CD1c-positive myeloid dendritic cell (primary cell): ENCODE results near the gene GDF10.

Source experiments
- DNase-seq: peaks from one replicate; pipeline ENCODE4 v3.0.0-alpha.2; 2016; ENCODE audit errors: extremely low spot score

The GDF10 gene

GRCh38 chr10:47299611-47300428 is at the start of gene GDF10:
TSS of gene GDF10 (plus strand) at chr10:47300197. CDS start at chr10:47300652, 455 bp downstream.
- no peak for DNase-seq

GRCh38 chr10:47252093-47252780 is 47.8 kb upstream of the GDF10 start:
- no peak for DNase-seq

- DNase-seq, result no peak
Observed at GRCh38 chr10:47253030-47253637, 46.9 kb upstream of the GDF10 start.

GRCh38 chr10:47253651-47254375 is 46.2 kb upstream of the GDF10 start:
- DNase-seq, result no peak

GRCh38 chr10:47254611-47255010 is 45.4 kb upstream of the GDF10 start:
- no peak for DNase-seq

GRCh38 chr10:47255033-47255813 is 44.8 kb upstream of the GDF10 start:
- DNase-seq, result peak; percentile 65

GRCh38 chr10:47255866-47256265 is 44.1 kb upstream of the GDF10 start:
- no peak for DNase-seq

- peak; percentile 55 for DNase-seq
Observed at GRCh38 chr10:47256751-47257336, 43.2 kb upstream of the GDF10 start.

GRCh38 chr10:47257396-47258120 is 42.4 kb upstream of the GDF10 start:
- DNase-seq, result peak; percentile 78

- DNase-seq, result no peak
Observed at GRCh38 chr10:47258921-47259320, 41.1 kb upstream of the GDF10 start.

- DNase-seq, result no peak
Observed at GRCh38 chr10:47259466-47259865, 40.5 kb upstream of the GDF10 start.

GRCh38 chr10:47260505-47261111 is 39.4 kb upstream of the GDF10 start:
- DNase-seq, result no peak

GRCh38 chr10:47261121-47261520 is 38.9 kb upstream of the GDF10 start:
- peak; percentile 11 for DNase-seq

GRCh38 chr10:47261556-47261955 is 38.4 kb upstream of the GDF10 start:
- no peak for DNase-seq

GRCh38 chr10:47262606-47263533 is 37.1 kb upstream of the GDF10 start:
- no peak for DNase-seq

GRCh38 chr10:47264797-47265281 is 35.2 kb upstream of the GDF10 start:
- peak; percentile 33 for DNase-seq

GRCh38 chr10:47266602-47267001 is 33.4 kb upstream of the GDF10 start:
- DNase-seq, result no peak

GRCh38 chr10:47268696-47269095 is 31.3 kb upstream of the GDF10 start:
- DNase-seq, result no peak
